Retinal pigment epithelial cell (primary cell): ENCODE data around the gene STRA8.
A peak's percentile ranks its signal among the peaks of the same experiment; 100 is the strongest.

Source experiments
- DNase-seq: peaks from one replicate; pipeline ENCODE4 v3.0.0-alpha.2; 2010; ENCODE audit warnings: low read depth
- H3K4me3 ChIP-seq: 2 replicates; pipeline ENCODE4 v1.5.1; 2011; ENCODE audit warnings: mild to moderate bottlenecking, low read length, control low read depth, moderate library complexity
- CTCF ChIP-seq: conservative IDR thresholded peaks from 2 replicates; pipeline ENCODE4 v1.5.1; 2011; ENCODE audit warnings: low read depth, low read length, control low read depth, inconsistent platforms

STRA8 gene

DNA sequence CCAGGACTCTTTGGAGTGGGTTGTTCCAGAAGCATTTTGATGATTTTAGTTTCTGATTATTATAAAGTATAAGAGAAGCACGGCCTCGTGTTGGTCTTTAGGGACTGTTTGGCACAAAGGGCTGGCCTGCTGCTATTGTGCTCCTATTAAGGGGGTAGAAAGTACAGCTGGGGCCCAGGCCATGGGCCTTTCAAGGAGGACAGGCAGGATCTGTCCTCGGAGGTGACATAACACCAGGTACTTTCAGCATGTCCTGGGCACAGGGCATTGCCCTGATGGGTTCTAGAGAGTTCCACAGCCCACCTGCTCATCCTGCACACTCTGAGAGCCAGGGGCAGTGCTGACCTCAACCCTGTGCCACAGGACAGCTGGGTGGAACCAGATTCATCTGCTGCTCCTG is 24.9 kb downstream of the STRA8 start:
- TF ChIP-seq CTCF: no peak
- no peak overlapping the region for H3K4me3 ChIP-seq
- DNase-seq: no peak

DNA sequence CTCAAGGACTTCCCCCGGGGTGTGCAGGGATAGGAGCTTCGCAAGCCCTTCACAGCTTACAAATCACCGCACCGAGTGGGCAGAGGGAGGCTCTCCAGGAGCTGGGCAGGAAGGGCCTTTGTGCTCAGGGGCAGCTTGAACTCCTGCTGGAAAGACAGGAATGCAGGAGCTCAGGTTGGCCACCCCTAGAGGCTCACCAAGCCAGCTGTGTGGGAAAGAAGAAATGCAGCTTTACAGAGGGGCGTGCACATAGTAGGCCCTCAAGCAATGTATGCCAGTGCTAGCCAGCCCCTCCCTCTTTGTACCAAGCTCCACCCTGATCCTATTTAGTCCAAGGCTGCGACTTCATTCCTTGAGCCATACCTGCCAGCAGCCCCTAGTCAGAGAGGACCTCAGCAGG is 26.1 kb downstream of the STRA8 start:
- H3K4me3 ChIP-seq: no peak overlapping the region
- no peak for TF ChIP-seq CTCF
- DNase-seq: no peak

DNA sequence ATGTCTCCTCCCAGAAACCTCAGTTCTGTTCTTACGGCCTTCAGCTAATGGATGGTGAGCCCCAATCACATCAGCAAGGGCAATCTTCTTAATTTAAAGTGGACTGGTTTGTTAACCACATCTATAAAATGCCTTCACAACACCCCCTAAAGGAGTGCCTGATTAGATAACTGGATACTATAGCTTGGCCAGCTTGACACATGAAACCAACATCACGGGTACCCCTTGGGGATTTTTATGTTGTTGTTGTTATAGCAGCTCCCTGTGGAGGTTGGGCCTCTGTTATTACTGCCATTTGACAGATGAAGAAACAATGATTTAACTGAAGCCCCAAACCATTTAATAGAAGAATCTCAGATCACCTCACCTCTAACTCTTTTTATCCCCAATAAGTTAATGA is 26.8 kb downstream of the STRA8 start:
- no peak for DNase-seq
- TF ChIP-seq CTCF: no peak
- H3K4me3 ChIP-seq: no peak overlapping the region

DNA sequence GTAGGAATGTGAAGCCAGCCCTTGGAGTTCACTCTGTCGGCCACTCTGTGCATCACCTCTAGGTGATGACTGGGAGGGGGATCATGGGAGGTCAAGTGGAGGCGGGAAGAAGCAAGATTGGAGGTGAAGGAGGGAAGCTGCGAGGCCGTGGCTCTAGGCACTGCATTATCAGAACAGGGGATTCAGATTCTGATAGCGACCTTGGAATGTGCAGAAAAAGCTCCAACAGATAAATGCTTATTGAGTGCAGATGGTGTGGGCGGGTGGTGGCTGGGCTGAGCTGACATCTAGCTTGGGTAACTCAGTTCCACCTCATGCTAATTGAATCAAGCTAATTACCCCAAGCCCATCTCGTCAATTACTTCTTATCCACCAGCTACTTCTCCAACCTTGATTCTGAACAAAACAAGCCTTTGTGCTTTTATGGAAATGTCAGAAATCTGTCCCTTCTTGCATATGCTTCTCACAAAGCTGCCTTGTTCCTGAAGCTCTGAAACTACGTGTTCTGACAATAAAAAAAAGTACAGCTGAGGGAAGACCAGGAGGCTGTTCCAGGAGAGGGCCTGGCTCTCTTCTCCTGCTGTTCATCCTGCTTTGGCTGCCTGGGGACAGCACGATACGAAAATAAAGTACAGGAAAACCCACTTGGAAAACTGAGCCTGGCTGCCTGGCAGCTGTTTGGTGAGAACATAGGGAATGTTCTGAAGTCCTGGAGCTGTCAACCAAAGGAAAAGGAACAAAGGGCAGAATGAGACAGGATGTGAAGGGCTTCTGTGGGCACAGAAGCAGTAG is 27.5 kb downstream of the STRA8 start:
- no peak for TF ChIP-seq CTCF
- H3K4me3 ChIP-seq: no peak overlapping the region
- DNase-seq: peak; percentile 9

GRCh38 chr7:135262623-135263320 is 29.1 kb downstream of the STRA8 start:
- no peak for TF ChIP-seq CTCF
- no peak overlapping the region for H3K4me3 ChIP-seq
- no peak for DNase-seq

- no peak for TF ChIP-seq CTCF
- no peak overlapping the region for H3K4me3 ChIP-seq
- no peak for DNase-seq
Observed at GRCh38 chr7:135263321-135263970, 29.8 kb downstream of the STRA8 start.

DNA sequence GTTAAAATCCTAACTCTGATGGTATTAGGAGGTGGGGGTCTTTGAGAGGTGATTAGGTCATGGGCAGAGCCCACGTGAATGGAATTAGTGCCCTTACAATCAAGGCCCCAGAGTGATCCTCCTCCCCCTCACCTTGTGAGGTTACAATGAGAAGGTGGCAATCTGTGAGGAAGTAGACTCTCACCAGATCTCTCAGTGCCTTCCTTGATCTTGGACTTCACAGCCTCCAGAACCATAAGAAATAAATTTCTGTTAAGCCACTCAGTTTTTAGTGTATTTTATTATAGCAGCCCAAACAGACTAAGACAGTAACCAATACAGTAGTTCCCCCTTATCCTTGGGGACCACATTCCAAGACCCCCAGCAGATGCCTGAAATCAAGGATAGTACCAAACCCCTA is 32.0 kb downstream of the STRA8 start:
- TF ChIP-seq CTCF: no peak
- no peak for DNase-seq
- no peak overlapping the region for H3K4me3 ChIP-seq
